Loucy (cell line): Measurements from ENCODE around the gene MYO1H.

Source experiments
- H2AFZ ChIP-seq: fragments of 200-600 bp; sonication (generic); 2 replicates; pipeline ENCODE4 v1.6.0; 2016; ENCODE audit warnings: antibody characterized with exemption, mild to moderate bottlenecking, low read length, moderate library complexity
- H3F3A ChIP-seq: fragments of 200-600 bp; 2 replicates; pipeline ENCODE4 v1.6.0; 2016; ENCODE audit warnings: antibody characterized with exemption, low read depth, mild to moderate bottlenecking
- H3K27me3 ChIP-seq: fragments of 200-600 bp; sonication (generic); 2 replicates; pipeline ENCODE4 v1.6.1; 2014; ENCODE audit warnings: low read length, mild to moderate bottlenecking; ENCODE audit not compliant: insufficient read depth, poor library complexity, severe bottlenecking
- H3K36me3 ChIP-seq: fragments of 200-600 bp; sonication (generic); 2 replicates; pipeline ENCODE4 v1.6.1; 2016; ENCODE audit warnings: low read length; ENCODE audit not compliant: insufficient read depth
- H3K4me1 ChIP-seq: fragments of 200-600 bp; sonication (generic); 2 replicates; pipeline ENCODE4 v1.5.1; 2014; ENCODE audit warnings: low read length, mild to moderate bottlenecking; ENCODE audit not compliant: insufficient read depth, poor library complexity, severe bottlenecking
- H3K4me2 ChIP-seq: fragments of 200-600 bp; sonication (generic); 2 replicates; pipeline ENCODE4 v1.6.0; 2014; ENCODE audit warnings: antibody characterized with exemption, low read length, low read depth, mild to moderate bottlenecking; ENCODE audit not compliant: poor library complexity, severe bottlenecking
- H3K4me3 ChIP-seq: fragments of 200-600 bp; sonication (generic); 2 replicates; pipeline ENCODE4 v1.5.1; 2014; ENCODE audit warnings: low read length, mild to moderate bottlenecking, mixed read lengths; ENCODE audit not compliant: poor library complexity, severe bottlenecking
- H3K79me2 ChIP-seq: fragments of 200-600 bp; sonication (generic); 2 replicates; pipeline ENCODE4 v1.6.1; 2014; ENCODE audit warnings: low read length; ENCODE audit not compliant: insufficient read depth
- H3K9ac ChIP-seq: fragments of 200-600 bp; sonication (generic); 2 replicates; pipeline ENCODE4 v1.6.0; 2014; ENCODE audit warnings: mild to moderate bottlenecking, low read depth, low read length, moderate library complexity; ENCODE audit not compliant: poor library complexity, severe bottlenecking
- H3K9me2 ChIP-seq: fragments of 200-600 bp; sonication (generic); replicated peaks from 2 replicates; pipeline ENCODE4 v1.6.1; 2016; ENCODE audit warnings: low read depth, low read length, mixed read lengths
- H3K9me3 ChIP-seq: fragments of 200-600 bp; sonication (generic); 2 replicates; pipeline ENCODE4 v1.6.1; 2014; ENCODE audit warnings: mild to moderate bottlenecking, antibody characterized with exemption, low read length, low read depth; ENCODE audit not compliant: insufficient read depth
- H4K20me1 ChIP-seq: fragments of 200-600 bp; sonication (generic); 2 replicates; pipeline ENCODE4 v1.6.0; 2014; ENCODE audit warnings: antibody characterized with exemption, low read length, mild to moderate bottlenecking; ENCODE audit not compliant: insufficient read depth, poor library complexity, severe bottlenecking
- EZH2phosphoT487 ChIP-seq: fragments of 200-600 bp; IDR thresholded peaks from 2 replicates; pipeline ENCODE4 v1.6.1; 2018; ENCODE audit warnings: antibody characterized with exemption, mild to moderate bottlenecking, moderate library complexity, borderline replicate concordance
- TF ChIP-seq, protein P1 (sequence below): fragments of 200-600 bp; sonication (generic); conservative IDR thresholded peaks from 2 replicates; pipeline ENCODE4 v1.5.1; 2014; ENCODE audit warnings: mild to moderate bottlenecking, antibody characterized with exemption, low read length

MYO1H gene

DNA sequence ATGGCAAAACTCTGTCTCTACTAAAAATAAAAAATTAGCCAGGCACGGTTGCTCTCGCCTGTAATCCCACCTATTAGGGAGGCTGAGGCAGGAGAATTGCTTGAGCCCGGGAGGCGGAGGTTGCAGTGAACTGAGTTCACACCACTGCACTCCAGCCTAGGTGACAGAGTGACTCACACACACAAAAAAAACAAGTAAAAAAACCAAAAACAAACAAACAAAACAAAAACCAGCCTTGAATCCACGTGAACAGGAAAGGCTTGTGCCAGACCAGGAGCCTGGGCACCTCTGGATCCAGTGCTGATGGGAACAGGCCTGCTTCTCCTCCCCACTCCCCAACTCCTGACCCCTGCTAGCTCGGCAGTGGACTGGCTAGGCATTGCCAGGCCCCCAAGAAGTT is 42.2 kb upstream of the MYO1H start:
- H4K20me1 ChIP-seq, result no peaks in the 10 kb centered on the region
- H3K9me2 ChIP-seq, result no peaks in the 10 kb centered on the region
- peaks cover 52% of the 10 kb centered on the region for H3K4me1 ChIP-seq
- H2AFZ ChIP-seq, result no peak overlapping the region
- H3F3A ChIP-seq, result peaks cover 7% of the 10 kb centered on the region; the same call in 1 of the 2 replicates
- H3K4me3 ChIP-seq, result no peak overlapping the region
- H3K9me3 ChIP-seq, result no peaks in the 10 kb centered on the region
- H3K9ac ChIP-seq, result peak overlapping the region; percentile 61
- TF ChIP-seq, protein P1, sequence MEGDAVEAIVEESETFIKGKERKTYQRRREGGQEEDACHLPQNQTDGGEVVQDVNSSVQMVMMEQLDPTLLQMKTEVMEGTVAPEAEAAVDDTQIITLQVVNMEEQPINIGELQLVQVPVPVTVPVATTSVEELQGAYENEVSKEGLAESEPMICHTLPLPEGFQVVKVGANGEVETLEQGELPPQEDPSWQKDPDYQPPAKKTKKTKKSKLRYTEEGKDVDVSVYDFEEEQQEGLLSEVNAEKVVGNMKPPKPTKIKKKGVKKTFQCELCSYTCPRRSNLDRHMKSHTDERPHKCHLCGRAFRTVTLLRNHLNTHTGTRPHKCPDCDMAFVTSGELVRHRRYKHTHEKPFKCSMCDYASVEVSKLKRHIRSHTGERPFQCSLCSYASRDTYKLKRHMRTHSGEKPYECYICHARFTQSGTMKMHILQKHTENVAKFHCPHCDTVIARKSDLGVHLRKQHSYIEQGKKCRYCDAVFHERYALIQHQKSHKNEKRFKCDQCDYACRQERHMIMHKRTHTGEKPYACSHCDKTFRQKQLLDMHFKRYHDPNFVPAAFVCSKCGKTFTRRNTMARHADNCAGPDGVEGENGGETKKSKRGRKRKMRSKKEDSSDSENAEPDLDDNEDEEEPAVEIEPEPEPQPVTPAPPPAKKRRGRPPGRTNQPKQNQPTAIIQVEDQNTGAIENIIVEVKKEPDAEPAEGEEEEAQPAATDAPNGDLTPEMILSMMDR, result no peak
- TF ChIP-seq EZH2phosphoT487, result no peak
- H3K27me3 ChIP-seq, result no peaks in the 10 kb centered on the region
- H3K79me2 ChIP-seq, result no peaks in the 10 kb centered on the region
- H3K36me3 ChIP-seq, result no peaks in the 10 kb centered on the region
- peak overlapping the region; percentile 74 for H3K4me2 ChIP-seq

DNA sequence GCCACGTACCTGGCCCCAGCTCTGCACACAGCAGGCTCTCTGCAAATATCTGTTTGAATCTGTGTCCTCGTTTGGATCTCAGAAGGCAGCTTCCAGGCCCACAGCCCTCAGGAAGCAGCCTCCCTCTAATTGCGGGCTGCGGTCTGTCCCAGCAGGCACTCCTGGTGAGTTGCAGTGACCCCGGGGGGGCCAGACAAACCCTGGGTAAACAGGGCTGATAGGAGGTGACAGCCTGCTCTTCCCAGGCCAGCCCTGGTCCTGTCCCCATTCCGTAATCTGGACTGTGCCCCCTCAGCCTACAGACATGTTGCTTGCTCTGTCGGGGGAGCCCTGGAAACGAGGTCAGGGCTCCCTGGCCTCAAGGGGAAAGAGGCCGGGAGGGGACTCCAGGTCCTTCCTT is 40.6 kb upstream of the MYO1H start:
- H3K79me2 ChIP-seq, result no peaks in the 10 kb centered on the region
- no peaks in the 10 kb centered on the region for H3K9me3 ChIP-seq
- H4K20me1 ChIP-seq, result no peaks in the 10 kb centered on the region
- H3K4me3 ChIP-seq, result no peak overlapping the region
- TF ChIP-seq, protein P1, result no peak
- TF ChIP-seq EZH2phosphoT487, result no peak
- H3K36me3 ChIP-seq, result no peaks in the 10 kb centered on the region
- no peak overlapping the region for H2AFZ ChIP-seq
- H3K9me2 ChIP-seq, result no peaks in the 10 kb centered on the region
- H3K4me1 ChIP-seq, result peaks cover 67% of the 10 kb centered on the region
- peaks cover 13% of the 10 kb centered on the region; the same call in 1 of the 2 replicates for H3F3A ChIP-seq
- H3K27me3 ChIP-seq, result no peaks in the 10 kb centered on the region
- H3K4me2 ChIP-seq, result peak overlapping the region; percentile 47
- peak overlapping the region; percentile 21 for H3K9ac ChIP-seq

DNA sequence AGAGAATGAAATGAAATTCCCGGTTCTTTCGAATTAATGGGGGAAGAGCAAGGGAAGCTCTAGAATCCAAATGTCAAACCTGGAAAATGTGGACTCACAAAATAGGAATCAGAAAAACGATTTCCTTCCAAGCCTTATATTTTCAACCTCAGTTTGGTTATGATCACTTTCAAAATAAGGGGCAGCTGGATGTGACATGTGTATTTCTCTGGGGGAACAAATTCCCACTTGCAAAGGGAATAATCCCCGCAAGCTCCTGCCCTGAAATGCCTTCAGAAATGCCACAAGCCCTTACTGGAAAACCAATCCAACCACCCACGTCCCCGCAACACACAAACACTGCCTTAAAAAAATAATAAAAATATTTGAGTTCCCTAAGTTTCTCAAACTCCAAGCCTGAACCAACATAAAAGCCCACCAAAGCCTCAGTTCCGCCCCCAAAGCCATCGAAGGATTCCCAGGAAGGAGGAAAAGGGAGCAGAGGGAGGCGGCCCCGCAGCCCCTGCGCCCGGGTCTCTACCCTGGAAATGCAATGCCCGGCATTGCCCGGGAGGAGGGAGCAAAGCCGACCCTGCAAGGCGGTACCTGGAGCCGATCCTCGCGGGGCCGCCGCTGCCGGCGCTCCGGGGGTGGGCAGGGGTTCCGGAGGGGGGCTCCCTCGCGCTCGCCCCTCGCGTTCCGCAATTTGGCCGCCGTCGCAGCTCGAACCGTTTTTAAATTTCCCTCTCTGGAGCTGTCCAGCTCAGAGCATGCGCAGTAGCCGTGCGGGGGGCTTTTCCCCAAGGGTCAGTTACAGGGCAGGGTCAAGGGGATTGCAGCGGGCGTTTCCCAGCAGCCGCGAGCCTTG is 38.9 kb upstream of the MYO1H start, which contains the start of gene FOXN4:
TSS of gene FOXN4 (minus strand) at position 751 of the 847 bp plus-strand sequence. CDS start 963 bp downstream, outside the sequence.
- Histone ChIP-seq H3K9me2 (no peaks in the 10 kb centered on the region), H4K20me1 (no peaks in the 10 kb centered on the region), H2AFZ (peak within 1 kb of the TSS; percentile 83), H3K4me3 (peak within 1 kb of the TSS; percentile 80), H3K27me3 (no peaks in the 10 kb centered on the region), H3K36me3 (no peaks in the 10 kb centered on the region), H3K4me2 (peak within 1 kb of the TSS; percentile 83), H3K79me2 (no peaks in the 10 kb centered on the region; the same call in 1 of the 2 replicates), H3K4me1 (peaks cover 53% of the 10 kb centered on the region), H3K9ac (peak within 1 kb of the TSS; percentile 76), H3K9me3 (no peaks in the 10 kb centered on the region), H3F3A (peaks cover 13% of the 10 kb centered on the region; the same call in 1 of the 2 replicates)
- TF ChIP-seq EZH2phosphoT487, result no peak
- TF ChIP-seq, protein P1, result no peak
